GM18526 (cell line): ENCODE data around the gene RPL35.

Experiments
- POLR2A ChIP-seq: IDR thresholded peaks from 3 replicates; pipeline ENCODE4 v1.6.1; 2011; ENCODE audit not compliant: insufficient read length; ENCODE audit errors: extremely low read depth

The RPL35 gene

DNA sequence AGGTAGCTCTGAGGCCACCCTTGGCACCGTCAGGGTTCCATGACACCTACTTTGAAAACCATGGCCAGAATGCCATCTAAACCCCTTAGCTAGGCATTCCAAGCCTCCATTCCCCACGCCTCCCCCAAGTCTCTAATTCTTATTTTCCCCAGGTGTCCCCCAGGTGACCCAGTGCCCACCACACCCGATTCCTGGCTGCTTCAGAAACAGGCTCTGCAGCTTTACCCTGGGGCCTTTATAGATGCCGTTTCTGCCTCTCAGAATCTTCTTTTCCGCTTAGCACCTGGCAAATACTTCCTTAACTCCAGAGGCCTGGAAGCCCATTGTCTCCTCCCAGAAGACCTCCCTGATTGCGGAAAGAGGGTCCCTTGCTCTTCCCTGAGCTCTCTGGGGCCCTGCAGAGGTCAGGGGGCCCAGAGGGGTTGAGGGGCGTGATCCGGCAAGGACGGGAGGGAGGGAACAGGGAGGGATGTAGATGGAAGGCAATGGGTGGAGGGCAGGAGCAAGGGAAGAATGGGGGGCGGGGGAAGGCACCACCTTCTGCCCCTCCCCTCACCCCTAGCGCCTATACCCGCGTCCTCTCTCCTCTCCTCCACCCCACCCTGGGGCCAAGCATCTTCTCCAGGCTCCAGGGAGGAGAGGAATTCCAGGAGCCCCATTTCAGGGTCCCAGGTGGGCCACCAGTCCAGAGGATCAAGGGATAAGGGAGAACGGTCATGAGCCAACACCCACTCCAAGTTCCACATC lies 20.5 kb downstream of the RPL35 start:
- no peak for TF ChIP-seq POLR2A

DNA sequence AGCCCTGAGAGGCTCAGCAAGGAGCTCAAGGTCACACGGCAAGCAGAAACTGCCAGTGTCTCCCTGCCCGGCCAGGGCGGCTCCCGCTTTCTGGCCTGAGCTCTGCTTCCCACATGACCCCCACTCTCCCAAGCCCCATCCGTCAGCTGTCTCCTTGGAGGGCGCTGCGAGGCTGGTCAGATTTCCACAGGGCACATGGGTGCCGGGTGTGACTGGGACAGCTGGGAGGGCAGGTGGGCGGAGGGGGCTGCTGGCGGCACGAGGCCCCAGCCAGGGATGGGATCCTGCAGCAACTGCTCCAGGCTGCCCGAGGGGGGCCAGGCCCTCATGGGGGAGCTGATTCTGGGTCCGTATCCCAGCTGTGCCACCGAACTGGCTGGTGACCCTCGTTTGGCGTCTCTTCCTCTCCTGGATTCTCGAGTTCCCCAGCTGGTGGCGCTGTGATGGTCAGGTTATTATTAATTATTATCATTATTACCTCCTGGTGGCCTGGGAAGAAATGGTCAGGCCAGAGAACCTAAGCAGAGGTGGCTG lies 21.4 kb downstream of the RPL35 start:
- no peak for TF ChIP-seq POLR2A

DNA sequence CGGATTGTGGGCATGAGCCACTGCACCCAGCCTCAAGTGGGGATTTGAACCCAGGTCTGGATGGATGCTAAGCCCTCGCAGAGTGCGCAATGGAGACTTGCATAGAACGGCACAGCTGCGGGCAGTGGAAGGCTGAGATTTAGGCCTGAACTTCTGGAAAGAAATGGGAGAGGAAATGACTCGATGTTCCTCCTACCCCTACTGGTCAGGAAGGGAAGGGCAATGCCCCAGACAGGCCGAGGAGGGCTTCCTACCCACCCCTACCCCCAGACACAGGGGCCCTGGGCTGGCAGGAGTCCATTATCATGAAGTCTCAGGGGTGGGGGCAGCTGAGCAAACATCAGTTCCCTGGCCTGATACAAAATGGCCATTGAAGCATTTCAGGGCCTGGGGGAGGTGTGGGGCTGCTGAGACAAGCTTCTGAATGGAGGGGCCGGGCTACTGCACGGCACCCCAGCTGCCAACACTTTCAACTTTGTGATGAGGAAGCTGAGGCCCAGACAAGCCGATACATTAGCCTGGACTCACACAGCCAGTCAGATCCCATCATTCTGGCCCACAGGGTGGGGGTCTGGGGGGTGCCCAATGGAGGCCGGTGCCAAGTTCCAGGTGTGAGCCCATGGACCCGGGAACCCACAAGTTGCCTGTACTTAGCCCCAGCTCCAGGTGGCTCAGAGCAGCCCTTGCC lies 22.0 kb downstream of the RPL35 start:
- TF ChIP-seq POLR2A: no peak

DNA sequence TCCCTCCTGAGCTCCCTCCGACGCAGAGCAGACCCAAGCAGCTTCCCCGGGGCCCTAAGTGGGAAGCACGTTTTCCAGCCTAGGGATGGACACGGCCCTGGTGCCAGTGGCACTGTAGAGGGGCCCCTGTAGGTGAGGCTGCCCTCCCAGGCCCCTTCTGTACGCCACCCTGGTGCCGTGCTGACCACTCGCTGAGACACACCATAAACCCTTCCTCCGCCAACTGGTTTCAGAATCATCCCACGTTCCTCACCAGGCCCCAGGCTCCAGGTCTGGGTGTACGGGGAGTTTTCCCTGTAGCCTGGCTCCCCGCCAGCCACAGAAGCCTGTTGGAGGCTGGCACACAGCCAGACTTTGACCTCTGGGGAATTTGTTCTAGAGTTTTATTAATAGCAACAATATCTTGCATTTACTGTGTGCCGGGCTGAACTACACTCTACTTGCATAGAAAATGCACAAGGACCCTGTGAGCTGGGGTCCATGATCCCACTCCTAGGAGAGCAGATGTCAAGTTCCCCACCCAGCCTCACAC lies 26.7 kb downstream of the RPL35 start:
- no peak for TF ChIP-seq POLR2A

DNA sequence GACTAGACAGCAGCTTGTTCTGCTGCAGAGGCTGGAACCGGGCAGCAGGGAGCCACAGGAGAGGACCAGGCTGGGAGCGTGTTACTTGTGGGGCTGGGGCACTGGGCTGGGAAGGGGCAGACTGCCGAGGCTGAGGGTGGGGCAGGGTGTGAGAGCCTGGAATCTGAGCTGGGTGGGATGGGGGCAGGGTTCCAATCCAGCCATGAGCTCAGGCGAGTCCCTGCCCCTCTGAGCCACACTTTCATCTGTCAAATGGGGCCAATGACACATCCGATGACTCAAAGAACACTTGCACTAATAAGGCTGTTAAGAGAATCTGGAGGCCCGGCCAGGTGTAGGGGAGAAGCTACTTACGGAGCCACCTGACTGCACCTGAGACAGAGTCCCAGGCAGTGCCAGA lies 27.2 kb downstream of the RPL35 start:
- no peak for TF ChIP-seq POLR2A

DNA sequence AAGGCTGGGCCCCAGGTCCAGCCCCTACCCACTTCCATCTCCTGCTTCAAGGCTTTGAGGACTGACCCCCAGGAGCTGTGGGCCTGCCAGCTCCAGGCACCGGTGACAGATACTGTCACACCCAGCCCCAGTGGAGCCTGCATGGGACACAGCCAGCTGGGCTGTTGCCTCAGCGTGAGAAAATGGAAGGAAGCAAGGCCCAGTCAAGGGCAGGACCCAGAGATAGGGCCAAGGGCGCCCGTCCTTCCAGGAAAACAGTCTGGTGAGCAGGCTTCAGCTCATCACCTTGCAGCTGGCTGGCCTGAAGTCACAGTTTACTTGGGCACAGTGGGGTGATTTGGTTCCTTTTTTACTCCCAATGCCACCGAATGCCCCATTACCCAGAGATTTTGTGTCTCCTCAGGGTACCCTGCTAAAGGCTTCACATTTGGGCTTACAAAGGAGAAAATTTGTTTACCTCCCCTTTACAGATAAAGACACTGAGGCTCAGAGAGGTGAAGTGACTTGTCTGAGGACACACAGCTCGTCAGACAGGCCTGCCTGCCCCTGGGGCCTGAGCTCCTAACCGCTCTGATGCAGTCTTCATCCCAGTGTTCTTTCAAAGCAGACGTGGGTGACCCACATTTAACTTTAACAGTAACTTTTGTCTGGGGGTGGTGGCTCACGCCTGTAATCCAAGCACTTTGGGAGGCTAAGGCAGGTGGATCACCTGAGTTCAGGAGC lies 30.0 kb downstream of the RPL35 start:
- no peak for TF ChIP-seq POLR2A

DNA sequence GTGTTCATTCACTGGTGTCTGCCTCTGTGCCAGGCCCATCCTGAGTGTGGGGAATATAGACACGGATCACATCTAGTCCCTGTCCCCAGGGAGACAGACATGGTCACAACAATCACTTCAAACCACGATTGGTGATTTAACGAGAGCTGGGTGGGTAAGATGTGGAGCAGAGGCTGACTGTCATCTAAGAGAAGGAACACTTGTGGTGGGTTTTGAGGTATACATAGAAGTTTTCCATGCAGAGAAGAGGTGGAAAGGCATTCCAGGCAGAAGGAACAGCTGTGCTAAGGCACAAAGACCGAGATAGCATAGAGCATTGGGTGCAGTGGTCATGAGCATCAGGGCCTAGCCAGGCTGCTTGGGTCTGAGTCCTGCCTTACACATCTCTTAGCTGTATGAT lies 31.2 kb downstream of the RPL35 start:
- TF ChIP-seq POLR2A: no peak

DNA sequence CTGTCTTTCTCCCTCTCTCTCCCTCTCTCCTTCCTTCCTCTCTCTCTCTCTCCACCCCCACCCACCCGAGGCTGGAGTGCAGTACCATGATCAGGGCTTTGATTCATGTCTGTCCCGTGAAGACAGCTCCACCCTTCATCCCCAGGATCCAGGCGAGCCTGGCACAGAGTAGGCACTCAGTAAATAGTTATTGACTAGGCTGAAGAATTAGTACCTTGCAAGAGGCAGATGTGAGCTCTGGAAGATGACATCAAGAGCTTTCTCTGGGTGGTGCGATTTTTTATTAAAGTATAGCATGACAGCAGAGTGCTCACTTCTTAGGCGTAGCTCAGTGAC lies 32.5 kb downstream of the RPL35 start:
- no peak for TF ChIP-seq POLR2A

DNA sequence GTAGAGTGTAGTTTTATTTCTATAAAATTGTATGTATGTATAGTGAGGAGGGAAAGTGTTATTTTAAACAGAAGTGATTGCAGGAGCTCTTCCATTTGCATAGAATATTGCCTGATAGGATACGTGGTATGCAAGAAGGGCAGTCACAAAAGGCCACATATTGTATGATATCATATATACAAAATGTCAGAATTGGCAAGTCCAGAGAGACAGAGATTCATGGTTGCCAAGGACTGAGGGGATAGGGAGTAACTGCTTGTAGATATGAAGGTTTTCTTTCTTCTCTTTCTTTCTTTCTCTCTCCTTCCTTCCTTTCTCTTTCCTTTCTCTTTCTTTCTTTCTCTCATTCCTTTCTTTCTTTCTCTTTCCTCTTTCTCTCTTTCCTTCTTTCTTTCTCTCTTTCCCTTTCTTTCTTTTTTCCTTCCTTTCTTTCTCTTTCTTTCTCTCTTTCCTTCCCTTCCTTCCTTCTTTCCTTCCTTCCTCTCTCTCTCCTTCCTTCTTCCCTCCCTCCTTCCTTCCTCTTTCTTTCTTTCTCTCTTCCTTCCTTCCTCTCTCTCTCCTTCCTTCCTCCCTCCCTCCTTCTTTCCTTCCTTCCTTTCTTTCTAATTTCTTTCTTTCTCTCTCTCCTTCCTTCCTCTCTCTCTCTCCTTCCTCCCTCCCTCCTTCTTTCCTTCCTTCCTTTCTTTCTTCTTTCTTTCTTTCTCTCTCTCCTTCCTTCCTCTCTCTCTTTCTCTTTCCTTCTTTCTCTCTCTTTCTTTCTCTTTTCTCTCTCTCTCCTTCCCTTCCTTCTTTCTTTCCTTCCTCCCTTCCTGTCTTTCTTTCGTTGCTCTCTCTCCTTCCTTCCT lies 33.0 kb downstream of the RPL35 start:
- TF ChIP-seq POLR2A: no peak

DNA sequence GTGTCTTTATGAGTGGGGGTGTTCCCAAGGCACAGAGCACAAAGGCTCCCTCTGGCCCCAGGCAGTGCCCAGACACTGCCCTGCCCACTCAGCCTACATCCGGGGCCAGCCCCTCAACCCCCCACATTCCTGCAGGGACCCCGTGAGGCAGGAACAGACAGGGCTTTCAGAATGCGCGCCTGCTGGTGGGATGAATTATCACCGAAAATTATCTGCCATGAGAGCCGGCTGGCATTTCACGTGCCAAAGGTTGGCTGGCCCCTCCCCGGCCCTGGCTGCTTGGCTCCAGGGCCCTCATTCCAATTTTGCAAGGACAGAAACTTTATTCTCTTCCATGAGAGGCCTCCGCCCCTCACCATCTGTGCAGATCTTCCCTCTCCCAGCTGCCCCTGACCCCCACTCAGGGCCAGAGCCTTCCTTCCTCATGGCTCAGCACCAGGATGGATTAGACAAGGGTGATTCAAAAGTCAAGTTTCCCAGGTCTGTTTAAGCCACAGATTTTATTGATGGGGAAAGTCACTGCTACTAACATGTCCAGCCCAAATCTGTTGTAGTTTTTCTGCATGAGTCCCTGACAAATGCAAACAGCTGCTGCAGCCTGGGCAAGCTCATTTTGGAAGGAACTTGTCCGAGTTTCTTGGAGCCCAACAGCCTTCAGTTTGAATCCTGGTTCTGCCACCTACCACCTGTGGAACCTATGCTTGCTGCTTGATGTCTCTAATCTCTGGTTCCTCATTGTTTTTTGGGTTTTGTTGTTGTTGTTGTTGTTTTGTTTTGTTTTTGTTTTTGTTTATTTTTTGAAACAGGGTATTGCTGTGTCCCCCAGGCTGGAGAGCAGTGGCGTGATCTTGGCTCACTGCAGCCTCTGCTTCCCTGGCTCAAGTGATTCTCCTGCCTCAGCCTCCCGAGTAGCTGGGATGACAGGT lies 40.8 kb downstream of the RPL35 start:
- no peak for TF ChIP-seq POLR2A

DNA sequence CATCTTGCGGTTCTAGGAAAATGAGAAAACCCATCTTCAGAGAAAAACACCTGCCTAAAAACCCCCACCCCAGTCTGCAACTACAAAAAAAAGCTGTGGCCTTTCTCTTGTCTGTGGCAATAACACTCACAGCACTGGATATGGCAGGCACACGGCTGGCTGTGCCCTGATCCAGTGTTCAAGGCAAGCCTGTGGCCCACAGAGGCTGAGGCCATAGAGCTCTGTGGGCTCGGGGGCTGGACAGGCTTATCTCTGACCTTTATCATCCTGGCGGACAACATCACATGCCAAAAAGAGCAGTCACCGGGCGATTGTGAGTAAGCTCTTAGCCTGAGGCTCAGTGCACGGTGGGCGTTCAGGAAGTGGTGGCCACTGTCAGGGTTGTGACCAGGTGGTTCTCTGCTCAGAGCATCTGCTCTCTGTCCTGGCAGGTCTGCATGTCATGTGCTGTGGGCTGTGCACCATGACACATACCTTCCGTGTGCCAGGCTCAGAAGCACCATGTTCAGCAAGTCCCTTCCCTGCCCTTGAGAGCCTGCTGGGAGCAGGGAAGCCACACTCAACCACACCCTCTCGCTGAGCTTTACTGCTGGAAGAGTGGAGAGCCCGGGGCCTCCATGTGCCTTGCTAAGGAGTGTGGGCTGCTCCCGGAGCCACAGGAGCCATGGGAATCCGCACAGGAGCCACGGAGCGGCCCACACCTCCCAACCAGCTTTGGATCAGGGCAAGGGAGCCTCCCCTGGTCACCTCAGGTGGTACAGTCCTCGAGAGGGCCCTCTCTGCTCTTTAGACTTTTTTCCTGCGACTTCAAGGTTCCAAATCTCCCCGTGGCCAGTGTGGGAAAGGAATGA lies 43.1 kb downstream of the RPL35 start:
- TF ChIP-seq POLR2A: no peak

DNA sequence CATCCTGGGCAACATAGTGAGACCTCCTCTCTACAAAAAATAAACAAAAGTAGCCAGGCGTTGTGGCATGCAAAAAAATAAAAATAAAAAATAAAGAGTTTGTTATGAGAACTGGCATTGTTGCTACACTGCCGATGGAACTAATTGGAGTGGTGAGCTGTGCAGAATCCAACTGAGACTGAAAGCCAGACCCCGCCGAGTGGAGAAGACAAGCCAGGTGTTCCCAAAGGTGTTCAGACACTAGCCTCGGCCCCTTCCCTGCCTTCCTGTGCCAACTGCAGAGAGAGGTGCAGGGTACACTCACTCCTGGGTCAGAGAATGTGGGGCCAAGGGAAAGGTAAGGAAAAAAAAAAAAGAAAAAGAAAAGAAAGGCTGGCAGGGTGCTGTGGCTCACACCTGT lies 46.2 kb downstream of the RPL35 start:
- TF ChIP-seq POLR2A: no peak

DNA sequence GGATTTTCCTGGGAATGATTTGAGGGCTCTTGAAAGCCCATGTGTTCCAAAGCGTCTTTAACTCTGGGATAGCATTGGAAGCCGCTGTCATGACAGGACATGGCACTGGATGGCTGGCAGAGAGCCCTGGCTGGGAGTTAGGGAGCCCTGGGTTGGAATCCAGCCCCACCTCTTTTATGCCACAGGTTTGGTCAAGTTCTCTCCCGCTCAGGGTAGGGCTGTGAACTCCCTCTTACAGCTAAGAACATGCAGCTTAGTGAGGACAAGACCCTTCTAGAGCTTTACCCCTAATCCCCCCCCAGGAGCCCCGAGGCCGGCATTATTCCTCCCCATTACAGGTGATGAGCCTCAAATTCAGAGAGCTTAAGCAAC lies 47.6 kb downstream of the RPL35 start:
- no peak for TF ChIP-seq POLR2A
